GM12873 (cell line): Measurements from ENCODE around the gene DCUN1D2.

ENCODE experiments used
- TF ChIP-seq, protein P1 (sequence below): IDR thresholded peaks from 2 replicates; pipeline ENCODE4 v1.5.1; 2012; ENCODE audit warnings: low read depth, mild to moderate bottlenecking, moderate library complexity, low read length, control low read depth; ENCODE audit not compliant: insufficient read depth; ENCODE audit errors: missing control alignments

DCUN1D2 gene

DNA sequence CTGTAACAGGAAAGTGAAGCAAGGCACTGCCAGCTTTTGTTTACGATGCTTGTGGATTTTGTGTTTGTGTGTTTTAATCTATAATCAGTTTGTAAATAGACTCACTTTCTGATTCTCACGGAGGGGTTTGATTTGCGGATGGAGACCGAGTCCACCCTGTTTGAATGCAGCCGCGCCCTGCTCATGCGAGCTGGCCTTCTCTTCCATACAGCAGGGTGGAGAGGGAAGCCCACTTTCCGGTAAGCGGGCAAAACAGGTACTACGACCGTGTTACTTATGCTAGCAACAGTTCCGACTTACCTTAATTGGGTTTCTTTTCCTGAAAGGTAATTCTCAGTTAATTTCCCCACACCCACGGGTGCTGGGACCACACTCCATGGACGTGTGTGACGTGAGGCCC is 70.3 kb downstream of the DCUN1D2 start:
- TF ChIP-seq, protein P1, sequence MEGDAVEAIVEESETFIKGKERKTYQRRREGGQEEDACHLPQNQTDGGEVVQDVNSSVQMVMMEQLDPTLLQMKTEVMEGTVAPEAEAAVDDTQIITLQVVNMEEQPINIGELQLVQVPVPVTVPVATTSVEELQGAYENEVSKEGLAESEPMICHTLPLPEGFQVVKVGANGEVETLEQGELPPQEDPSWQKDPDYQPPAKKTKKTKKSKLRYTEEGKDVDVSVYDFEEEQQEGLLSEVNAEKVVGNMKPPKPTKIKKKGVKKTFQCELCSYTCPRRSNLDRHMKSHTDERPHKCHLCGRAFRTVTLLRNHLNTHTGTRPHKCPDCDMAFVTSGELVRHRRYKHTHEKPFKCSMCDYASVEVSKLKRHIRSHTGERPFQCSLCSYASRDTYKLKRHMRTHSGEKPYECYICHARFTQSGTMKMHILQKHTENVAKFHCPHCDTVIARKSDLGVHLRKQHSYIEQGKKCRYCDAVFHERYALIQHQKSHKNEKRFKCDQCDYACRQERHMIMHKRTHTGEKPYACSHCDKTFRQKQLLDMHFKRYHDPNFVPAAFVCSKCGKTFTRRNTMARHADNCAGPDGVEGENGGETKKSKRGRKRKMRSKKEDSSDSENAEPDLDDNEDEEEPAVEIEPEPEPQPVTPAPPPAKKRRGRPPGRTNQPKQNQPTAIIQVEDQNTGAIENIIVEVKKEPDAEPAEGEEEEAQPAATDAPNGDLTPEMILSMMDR = no peak

DNA sequence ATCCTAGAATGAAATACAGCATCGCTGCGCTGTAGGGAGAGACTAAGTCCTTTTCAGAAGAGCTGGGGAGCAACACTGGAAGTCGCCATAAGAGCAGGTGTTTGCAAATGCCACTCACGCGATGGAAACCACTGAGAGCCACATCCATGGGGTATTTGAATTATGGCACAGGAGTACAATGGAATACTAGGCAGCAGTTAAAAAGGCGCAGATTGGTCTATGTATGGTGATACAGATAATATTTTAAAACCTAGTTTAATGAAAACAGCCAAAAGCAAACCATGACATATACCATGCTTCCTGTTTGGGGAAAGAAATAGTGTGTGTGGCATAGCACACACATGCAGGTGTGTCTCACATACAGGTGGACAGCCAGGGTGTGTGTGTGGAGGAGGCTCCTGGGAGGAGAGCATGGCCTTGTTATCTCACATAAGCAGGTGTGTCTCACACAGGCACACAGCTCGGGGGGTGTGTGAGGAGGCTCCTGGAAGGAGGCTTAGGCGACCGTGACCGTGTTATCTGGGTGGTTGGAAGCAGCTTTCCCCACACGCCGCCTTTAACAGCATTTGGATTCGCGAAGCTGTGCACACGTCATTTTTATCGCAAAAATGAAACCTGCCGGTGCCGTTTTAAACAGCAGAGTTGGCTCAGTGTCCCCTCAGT is 70.8 kb downstream of the DCUN1D2 start:
- TF ChIP-seq, protein P1 = no peak

DNA sequence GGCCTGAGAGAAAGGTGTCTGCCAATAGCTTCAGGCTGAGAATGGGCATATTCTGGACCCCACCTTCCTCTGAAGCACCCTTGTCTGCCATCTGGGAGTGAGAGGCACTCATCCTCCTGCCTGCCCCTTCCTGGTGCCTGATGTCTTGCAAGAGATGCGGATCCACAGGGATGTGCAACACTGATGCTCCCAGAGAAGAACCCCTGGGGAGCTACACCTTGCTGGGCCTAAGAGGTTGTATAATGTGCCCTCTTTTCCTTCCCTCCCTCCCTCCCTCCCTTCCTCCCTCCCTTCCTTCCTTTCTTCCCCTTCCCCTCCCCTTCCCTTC is 71.8 kb downstream of the DCUN1D2 start:
- TF ChIP-seq, protein P1 = no peak

DNA sequence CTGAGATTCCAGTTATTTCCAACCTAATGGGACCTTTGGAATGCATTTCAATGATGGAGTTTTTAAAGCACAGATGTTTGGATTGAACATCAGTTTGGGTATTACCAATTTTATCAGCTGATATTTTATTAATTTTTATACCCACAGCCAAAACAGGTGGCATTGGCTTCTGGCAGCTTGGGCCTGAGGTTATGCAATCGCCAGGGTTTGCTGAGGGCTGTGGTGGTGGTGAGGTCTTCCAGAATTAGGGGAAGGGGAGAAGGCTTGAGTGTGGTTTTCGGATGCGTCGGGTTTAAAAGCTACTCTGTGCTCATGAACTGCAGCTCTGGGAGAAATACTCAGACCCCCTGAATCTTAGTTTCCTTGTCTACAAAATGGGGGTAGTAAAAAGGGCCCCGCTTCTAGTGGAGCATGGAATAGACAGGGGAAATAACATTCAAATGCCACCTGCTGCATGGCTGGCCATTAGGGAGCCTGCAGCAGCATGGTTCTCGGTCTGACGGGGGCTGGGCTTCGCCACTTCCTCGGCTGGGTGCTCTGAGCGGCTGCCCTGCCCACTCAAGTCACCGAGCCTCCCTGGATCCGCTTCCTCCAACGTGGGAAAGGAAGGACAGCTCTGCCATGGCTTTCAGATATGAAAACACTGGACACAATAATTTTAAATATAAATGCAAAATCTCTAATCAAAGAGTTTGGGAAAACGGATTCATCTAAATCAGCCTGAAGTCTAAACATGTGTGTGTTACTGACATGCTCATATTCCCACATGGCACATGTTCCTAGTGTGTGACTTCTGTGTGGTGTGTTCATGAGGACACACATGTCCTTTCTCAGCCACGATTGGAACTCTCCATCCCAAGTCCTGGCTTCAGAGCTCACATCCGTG is 72.4 kb downstream of the DCUN1D2 start:
- TF ChIP-seq, protein P1 = no peak

DNA sequence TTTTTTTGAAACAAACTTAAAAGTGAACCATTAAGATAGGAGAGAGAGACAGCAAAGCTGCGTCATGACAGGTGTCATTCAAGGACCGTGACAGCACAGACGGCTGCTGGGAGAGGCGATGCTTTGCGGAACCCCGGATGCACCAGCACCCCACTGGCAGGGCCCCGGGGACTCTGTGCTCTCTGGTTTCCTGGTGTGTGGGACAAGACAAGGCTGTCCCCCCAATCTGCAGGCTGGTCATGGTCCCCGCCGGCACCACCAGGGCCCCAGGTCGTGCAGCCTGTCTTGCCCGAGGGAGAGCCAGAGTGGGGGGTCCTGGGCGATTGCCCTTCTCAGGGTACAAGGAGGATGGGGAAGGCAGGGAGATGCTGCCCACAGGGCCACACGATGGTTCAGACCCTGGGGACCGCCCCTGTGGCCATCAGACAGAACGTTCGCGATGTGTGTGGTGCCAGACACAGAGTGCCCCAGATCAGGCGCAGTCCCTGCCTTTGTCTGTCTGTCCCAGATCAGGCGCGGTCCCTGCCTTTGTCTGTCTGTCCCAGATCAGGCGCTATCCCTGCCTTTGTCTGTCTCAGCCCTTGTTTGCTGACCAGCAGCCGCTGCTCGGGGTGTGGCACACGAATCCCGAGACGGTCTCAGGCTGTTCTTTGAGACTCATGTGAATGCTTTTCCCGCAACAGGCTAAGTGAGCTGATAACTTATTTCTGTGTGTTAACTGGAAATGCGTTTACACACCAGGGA is 73.3 kb downstream of the DCUN1D2 start:
- TF ChIP-seq, protein P1 = no peak

DNA sequence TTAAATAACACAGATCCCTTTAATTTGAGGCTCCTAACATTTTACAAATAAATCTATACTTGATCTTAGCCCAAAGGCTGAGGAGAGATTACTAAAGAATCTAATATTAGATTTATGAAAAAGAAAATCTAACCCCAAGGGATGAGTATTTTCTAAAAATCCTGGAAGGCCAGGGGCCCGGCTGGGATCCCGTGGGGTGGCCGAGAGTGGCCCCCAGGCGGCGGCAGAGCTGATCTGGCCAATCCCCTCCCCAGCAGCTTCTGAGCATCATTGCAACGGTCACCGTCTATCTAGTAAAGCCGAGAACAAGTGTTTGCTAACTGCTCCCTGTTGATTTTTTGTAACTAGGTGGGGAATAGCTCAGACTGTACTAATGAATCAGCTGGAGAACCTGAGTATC is 74.7 kb downstream of the DCUN1D2 start:
- TF ChIP-seq, protein P1 = no peak

DNA sequence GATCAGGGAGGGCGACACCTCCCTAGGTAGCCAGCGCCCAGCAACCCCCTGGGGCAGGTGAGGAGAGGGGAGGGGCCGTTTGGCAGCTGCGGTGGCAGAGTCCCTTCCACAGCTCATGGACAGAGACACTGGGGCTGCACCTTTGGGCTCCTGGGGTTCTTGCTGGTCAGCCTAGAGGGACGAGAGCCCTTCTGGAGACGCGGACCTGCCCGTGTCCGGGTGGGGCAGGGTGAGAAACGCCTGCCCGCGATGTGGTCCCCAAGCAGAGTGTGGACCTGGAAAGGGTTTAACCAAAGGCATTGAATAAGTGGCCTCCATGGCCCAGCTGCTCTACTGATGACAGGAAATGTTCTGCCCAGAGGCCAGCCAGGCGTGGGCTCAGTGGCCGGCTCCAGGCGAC is 75.5 kb downstream of the DCUN1D2 start:
- TF ChIP-seq, protein P1 = no peak
